Endothelial cell of umbilical vein (primary cell): ENCODE data around the gene C1orf105.

Source experiments
- GATA2 ChIP-seq: IDR thresholded peaks from 2 replicates; pipeline ENCODE4 v1.7.0; 2011; ENCODE audit warnings: low read depth, mild to moderate bottlenecking, moderate library complexity, mixed read lengths, low read length; ENCODE audit not compliant: insufficient read length, insufficient read depth
- POLR2A ChIP-seq: IDR thresholded peaks from 2 replicates; pipeline ENCODE4 v1.6.1; 2012; ENCODE audit warnings: low read depth, mild to moderate bottlenecking, control low read depth, low read length
- TF ChIP-seq, protein P1 (sequence below), 2 donors: IDR thresholded peaks; 1 replicate in 1 of 2; 2 replicates in 1 of 2; pipeline ENCODE4 v1.5.1; 2011; ENCODE audit warnings: low read length in 2 of 2, mild to moderate bottlenecking in 2 of 2, moderate library complexity in 2 of 2, control low read depth in 1 of 2, inconsistent platforms in 1 of 2, low read depth in 1 of 2; ENCODE audit not compliant: insufficient read depth in 1 of 2; ENCODE audit errors: extremely low read depth in 1 of 2

DNA sequence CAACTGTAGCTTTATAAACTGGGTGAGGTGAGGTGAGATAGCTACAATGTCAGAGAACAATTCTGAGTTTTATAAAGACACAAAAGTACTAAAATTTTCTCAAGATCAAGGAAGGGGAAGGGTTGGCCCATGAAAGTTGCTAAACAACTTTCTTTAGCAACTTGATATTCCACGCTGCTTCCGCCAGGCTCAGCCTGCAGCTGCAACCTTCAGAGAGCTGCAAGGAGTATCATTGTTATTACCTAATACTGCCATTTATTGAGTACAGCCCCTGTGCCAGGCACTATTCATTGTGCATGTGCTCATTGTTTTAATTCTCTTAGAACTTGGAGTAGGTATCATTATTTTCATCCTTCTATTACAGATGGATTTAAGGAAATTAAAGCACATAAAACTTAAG is 78.4 kb downstream of the C1orf105 start:
- no peak for TF ChIP-seq POLR2A
- TF ChIP-seq GATA2 = no peak
- TF ChIP-seq, protein P1, sequence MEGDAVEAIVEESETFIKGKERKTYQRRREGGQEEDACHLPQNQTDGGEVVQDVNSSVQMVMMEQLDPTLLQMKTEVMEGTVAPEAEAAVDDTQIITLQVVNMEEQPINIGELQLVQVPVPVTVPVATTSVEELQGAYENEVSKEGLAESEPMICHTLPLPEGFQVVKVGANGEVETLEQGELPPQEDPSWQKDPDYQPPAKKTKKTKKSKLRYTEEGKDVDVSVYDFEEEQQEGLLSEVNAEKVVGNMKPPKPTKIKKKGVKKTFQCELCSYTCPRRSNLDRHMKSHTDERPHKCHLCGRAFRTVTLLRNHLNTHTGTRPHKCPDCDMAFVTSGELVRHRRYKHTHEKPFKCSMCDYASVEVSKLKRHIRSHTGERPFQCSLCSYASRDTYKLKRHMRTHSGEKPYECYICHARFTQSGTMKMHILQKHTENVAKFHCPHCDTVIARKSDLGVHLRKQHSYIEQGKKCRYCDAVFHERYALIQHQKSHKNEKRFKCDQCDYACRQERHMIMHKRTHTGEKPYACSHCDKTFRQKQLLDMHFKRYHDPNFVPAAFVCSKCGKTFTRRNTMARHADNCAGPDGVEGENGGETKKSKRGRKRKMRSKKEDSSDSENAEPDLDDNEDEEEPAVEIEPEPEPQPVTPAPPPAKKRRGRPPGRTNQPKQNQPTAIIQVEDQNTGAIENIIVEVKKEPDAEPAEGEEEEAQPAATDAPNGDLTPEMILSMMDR (IDR thresholded peaks at IDR 0.05; ENCODE audit: extremely low read depth in 1 of 2, insufficient read depth in 1 of 2, low read depth in 1 of 2, low read length in 2 of 2) = no peak
